SK-N-SH treated with all-trans-retinoic acid at 6 μM for 48 hours (cell line): ENCODE measurements around the gene CAAP1.

Experiments
- ATAC-seq: fragments of 200-7000 bp; cut with Tn5 transposase; 3 replicates; pipeline ENCODE4 v1.9.1; 2020; ENCODE audit warnings: mild to moderate bottlenecking, moderate library complexity
- ARNTL ChIP-seq: fragments of 450-650 bp; formaldehyde crosslinking; IDR thresholded peaks from 2 replicates; pipeline ENCODE4 v1.5.0; 2020; ENCODE audit warnings: low read depth, mild to moderate bottlenecking, moderate library complexity, borderline replicate concordance
- BACH2 ChIP-seq: fragments of 250-450 bp; sonication (Bioruptor Pico); IDR thresholded peaks from 2 replicates; pipeline ENCODE4 v1.9.0; 2021; ENCODE audit warnings: mild to moderate bottlenecking, borderline replicate concordance
- CREB5 ChIP-seq: fragments of 250-450 bp; sonication (Bioruptor Pico); IDR thresholded peaks from 2 replicates; pipeline ENCODE4 v1.5.1; 2020; ENCODE audit warnings: low read depth, mild to moderate bottlenecking, moderate library complexity
- CSDC2 ChIP-seq: fragments of 250-450 bp; sonication (Bioruptor Pico); IDR thresholded peaks from 2 replicates; pipeline ENCODE4 v1.5.0; 2020; ENCODE audit warnings: mild to moderate bottlenecking, moderate library complexity
- CSRNP3 ChIP-seq: fragments of 250-450 bp; sonication (Bioruptor Pico); IDR thresholded peaks from 2 replicates; pipeline ENCODE4 v1.5.1; 2021; ENCODE audit warnings: mild to moderate bottlenecking, moderate library complexity
- ESRRG ChIP-seq: fragments of 250-450 bp; sonication (Bioruptor Pico); IDR thresholded peaks from 2 replicates; pipeline ENCODE4 v1.6.1; 2021; ENCODE audit warnings: mild to moderate bottlenecking
- GLIS3 ChIP-seq: fragments of 250-450 bp; sonication (Bioruptor Pico); IDR thresholded peaks from 2 replicates; pipeline ENCODE4 v1.5.0; 2020; ENCODE audit warnings: mild to moderate bottlenecking, moderate library complexity
- OSR1 ChIP-seq: fragments of 250-450 bp; sonication (Bioruptor Pico); IDR thresholded peaks from 2 replicates; pipeline ENCODE4 v1.8.0; 2022; ENCODE audit warnings: moderate library complexity, mild to moderate bottlenecking, inconsistent platforms
- PATZ1 ChIP-seq: fragments of 250-450 bp; sonication (Bioruptor Pico); IDR thresholded peaks from 2 replicates; pipeline ENCODE4 v1.8.0; 2020; ENCODE audit warnings: mild to moderate bottlenecking, moderate library complexity, borderline replicate concordance
- POU6F1 ChIP-seq: fragments of 250-450 bp; sonication (Bioruptor Pico); IDR thresholded peaks from 2 replicates; pipeline ENCODE4 v1.8.0; 2021; ENCODE audit warnings: low read depth, mild to moderate bottlenecking, moderate library complexity, borderline replicate concordance
- PPARA ChIP-seq: fragments of 250-450 bp; sonication (Bioruptor Pico); IDR thresholded peaks from 2 replicates; pipeline ENCODE4 v1.5.0; 2020; ENCODE audit warnings: mild to moderate bottlenecking, borderline replicate concordance
- SNAI2 ChIP-seq: fragments of 250-450 bp; sonication (Bioruptor Pico); IDR thresholded peaks from 2 replicates; pipeline ENCODE4 v1.5.0; 2020; ENCODE audit warnings: mild to moderate bottlenecking, moderate library complexity
- TCF4 ChIP-seq: fragments of 250-450 bp; sonication (Bioruptor Pico); IDR thresholded peaks from 2 replicates; pipeline ENCODE4 v1.8.0; 2021; ENCODE audit warnings: mild to moderate bottlenecking, moderate library complexity, borderline replicate concordance
- TOX ChIP-seq: fragments of 250-450 bp; sonication (Bioruptor Pico); IDR thresholded peaks from 2 replicates; pipeline ENCODE4 v1.8.0; 2021; ENCODE audit warnings: mild to moderate bottlenecking, moderate library complexity, borderline replicate concordance
- ZFP30 ChIP-seq: fragments of 450-650 bp; formaldehyde crosslinking; IDR thresholded peaks from 2 replicates; pipeline ENCODE4 v1.5.0; 2022; ENCODE audit warnings: mild to moderate bottlenecking, moderate library complexity
- ZNF565 ChIP-seq: fragments of 450-650 bp; formaldehyde crosslinking; conservative IDR thresholded peaks from 2 replicates; pipeline ENCODE4 v1.5.0; 2020; ENCODE audit warnings: low read depth, mild to moderate bottlenecking, moderate library complexity
- ZNF70 ChIP-seq: fragments of 450-650 bp; formaldehyde crosslinking; IDR thresholded peaks from 2 replicates; pipeline ENCODE4 v1.5.0; 2020; ENCODE audit warnings: mild to moderate bottlenecking, moderate library complexity
- ZNF8 ChIP-seq: fragments of 450-650 bp; formaldehyde crosslinking; IDR thresholded peaks from 2 replicates; pipeline ENCODE4 v1.5.0; 2020; ENCODE audit warnings: mild to moderate bottlenecking, moderate library complexity

Gene CAAP1

GRCh38 chr9:26800322-26800721 is 92.3 kb downstream of the CAAP1 start:
- no peak for ATAC-seq
- TF ChIP-seq BACH2 (CRISPR knock-in tag): no peak
- no peak for TF ChIP-seq ARNTL (CRISPR knock-in tag)
- TF ChIP-seq SNAI2 (CRISPR knock-in tag): no peak
- TF ChIP-seq GLIS3 (CRISPR knock-in tag): no peak
- no peak for TF ChIP-seq OSR1
- no peak for TF ChIP-seq TOX (CRISPR knock-in tag)
- TF ChIP-seq PPARA: no peak
- no peak for TF ChIP-seq CSDC2 (CRISPR knock-in tag)
- TF ChIP-seq TCF4 (CRISPR knock-in tag): no peak
- no peak for TF ChIP-seq ZNF565 (CRISPR knock-in tag)
- no peak for TF ChIP-seq POU6F1 (CRISPR knock-in tag)
- no peak for TF ChIP-seq CREB5 (CRISPR knock-in tag)

- no peak for ATAC-seq
- TF ChIP-seq SNAI2 (CRISPR knock-in tag): no peak
- no peak for TF ChIP-seq ZNF70 (CRISPR knock-in tag)
- no peak for TF ChIP-seq ESRRG (CRISPR knock-in tag)
- TF ChIP-seq CSRNP3 (CRISPR knock-in tag): no peak
- TF ChIP-seq PPARA: no peak
- no peak for TF ChIP-seq ZNF8 (CRISPR knock-in tag)
- no peak for TF ChIP-seq CREB5 (CRISPR knock-in tag)
- TF ChIP-seq PATZ1 (CRISPR knock-in tag): no peak
- no peak for TF ChIP-seq CSDC2 (CRISPR knock-in tag)
- TF ChIP-seq TOX (CRISPR knock-in tag): no peak
- TF ChIP-seq ZFP30 (CRISPR knock-in tag): no peak
Observed at GRCh38 chr9:26791274-26791673, 101.3 kb downstream of the CAAP1 start.
